ENCODE measurements around the gene KCNG1.

KCNG1 gene

GRCh38 chr20:51019656-51020592 is 3.0 kb downstream of the KCNG1 start:
- DNase-seq (ENCODE audit: low read depth): no peak
- TF ChIP-seq CTCF (IDR thresholded peaks at IDR 0.05; ENCODE audit: low read depth, low read length): no peak
- no peak for TF ChIP-seq MAX (IDR thresholded peaks at IDR 0.05; ENCODE audit: low read depth, low read length)
- no peak for TF ChIP-seq POLR2A (IDR thresholded peaks at IDR 0.05; ENCODE audit: extremely low read depth, insufficient read length)
- no peak overlapping the region for H3K4me3 ChIP-seq (ENCODE audit: low read depth, low read length)

GRCh38 chr20:51017251-51017650 is 5.7 kb downstream of the KCNG1 start:
- TF ChIP-seq POLR2A (IDR thresholded peaks at IDR 0.05; ENCODE audit: extremely low read depth, insufficient read length): no peak
- H3K4me3 ChIP-seq (ENCODE audit: low read depth, low read length): no peak overlapping the region
- DNase-seq (ENCODE audit: low read depth): no peak

- TF ChIP-seq CTCF (IDR thresholded peaks at IDR 0.05; ENCODE audit: low read depth, low read length) (no peak), MYC (IDR thresholded peaks at IDR 0.05; ENCODE audit: low read depth, low read length) (no peak), MAX (IDR thresholded peaks at IDR 0.05; ENCODE audit: low read depth, low read length) (no peak), POLR2A (IDR thresholded peaks at IDR 0.05; ENCODE audit: extremely low read depth, insufficient read length) (no peak)
- no peak for DNase-seq (ENCODE audit: low read depth)
- no peak overlapping the region for H3K4me3 ChIP-seq (ENCODE audit: low read depth, low read length)
Observed at GRCh38 chr20:51016521-51016920, 6.4 kb downstream of the KCNG1 start.

- DNase-seq (ENCODE audit: low read depth): peak; percentile 53
- peak; percentile 95 for TF ChIP-seq CTCF (IDR thresholded peaks at IDR 0.05; ENCODE audit: low read depth, low read length)
- no peak for TF ChIP-seq POLR2A (IDR thresholded peaks at IDR 0.05; ENCODE audit: extremely low read depth, insufficient read length)
- no peak overlapping the region for H3K4me3 ChIP-seq (ENCODE audit: low read depth, low read length)
Observed at GRCh38 chr20:51014797-51015722, 7.8 kb downstream of the KCNG1 start.

- no peak for DNase-seq (ENCODE audit: low read depth)
- TF ChIP-seq CTCF (IDR thresholded peaks at IDR 0.05; ENCODE audit: low read depth, low read length): no peak
- H3K4me3 ChIP-seq (ENCODE audit: low read depth, low read length): no peak overlapping the region
Observed at GRCh38 chr20:51013577-51014330, 9.2 kb downstream of the KCNG1 start.

GRCh38 chr20:51012357-51012756 is 10.6 kb downstream of the KCNG1 start:
- no peak overlapping the region for H3K4me3 ChIP-seq (ENCODE audit: low read depth, low read length)
- no peak for DNase-seq (ENCODE audit: low read depth)
- TF ChIP-seq POLR2A (IDR thresholded peaks at IDR 0.05; ENCODE audit: extremely low read depth, insufficient read length): no peak
- no peak for TF ChIP-seq CTCF (IDR thresholded peaks at IDR 0.05; ENCODE audit: low read depth, low read length)
- no peak for TF ChIP-seq MAX (IDR thresholded peaks at IDR 0.05; ENCODE audit: low read depth, low read length)
- TF ChIP-seq MYC (IDR thresholded peaks at IDR 0.05; ENCODE audit: low read depth, low read length): no peak

Data from NB4 (cell line).